Fibroblast of the aortic adventitia (primary cell): ENCODE data around the gene BCL7B. TPM values are rescaled to one million over a fixed set of nuclear protein-coding genes. Genes with fewer than 3 reads are reported as not detected.
"Not testable (repeated sequence)": the region's sequence is repeated elsewhere in the genome, so short reads cannot be mapped to it uniquely, and the experiment has no call there.

Source experiments
- DNase-seq: peaks from one replicate; pipeline ENCODE4 v3.0.0-alpha.2; 2010; ENCODE audit warnings: low read depth
- H3K4me3 ChIP-seq: 2 replicates; pipeline ENCODE4 v1.5.1; 2011; ENCODE audit warnings: low read depth, mild to moderate bottlenecking, control low read depth, low read length, moderate library complexity
- total RNA-seq: library from RNA; depleted of rRNA; stranded (reverse); fragments of >200 nt; gene quantifications from 2 replicates; pipeline ENCODE4 v1.2.3, GENCODE V29; 2012; ENCODE audit warnings: low replicate concordance
- TF ChIP-seq, protein P1 (sequence below): IDR thresholded peaks from 2 replicates; pipeline ENCODE4 v1.5.1; 2011; ENCODE audit warnings: mild to moderate bottlenecking, low read length, control low read depth, inconsistent platforms; ENCODE audit not compliant: insufficient read depth

BCL7B gene
- total RNA-seq, 1 donor, result 34.2 TPM

DNA sequence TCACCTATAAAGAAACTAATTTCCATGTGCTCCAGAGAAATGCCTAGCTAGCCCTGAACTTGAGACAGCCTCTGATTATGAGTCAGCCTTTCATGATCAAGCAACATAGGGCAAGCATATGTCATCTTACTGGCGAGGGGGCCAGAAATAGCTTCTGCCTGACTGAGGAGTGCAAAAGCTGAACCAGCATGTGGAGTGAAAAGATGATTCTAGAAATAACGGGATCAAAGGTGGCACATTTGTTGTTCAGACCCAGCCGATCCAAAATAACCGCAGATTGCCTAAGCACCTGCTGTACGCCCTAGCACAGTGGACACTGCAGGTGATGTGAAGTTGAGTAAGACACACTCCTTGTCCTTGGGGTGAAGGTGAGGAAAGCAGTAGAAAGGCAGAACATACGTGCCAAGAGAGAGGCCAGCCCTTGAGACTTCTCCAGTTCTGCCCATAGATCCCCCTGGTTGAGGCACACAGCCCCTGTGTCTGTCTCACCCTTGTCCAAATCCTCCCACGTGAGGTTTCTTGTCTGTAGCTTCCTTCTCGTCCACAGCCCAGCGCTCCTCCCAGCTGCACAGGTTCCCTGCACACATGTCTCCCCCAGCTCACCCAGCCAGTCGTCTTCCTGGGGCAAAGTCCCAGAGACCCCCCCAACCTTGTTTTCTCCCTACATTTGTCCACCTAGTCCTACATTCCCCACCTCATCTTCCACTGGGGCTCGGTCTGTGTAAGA is 2.8 kb upstream of the BCL7B start:
- TF ChIP-seq, protein P1, sequence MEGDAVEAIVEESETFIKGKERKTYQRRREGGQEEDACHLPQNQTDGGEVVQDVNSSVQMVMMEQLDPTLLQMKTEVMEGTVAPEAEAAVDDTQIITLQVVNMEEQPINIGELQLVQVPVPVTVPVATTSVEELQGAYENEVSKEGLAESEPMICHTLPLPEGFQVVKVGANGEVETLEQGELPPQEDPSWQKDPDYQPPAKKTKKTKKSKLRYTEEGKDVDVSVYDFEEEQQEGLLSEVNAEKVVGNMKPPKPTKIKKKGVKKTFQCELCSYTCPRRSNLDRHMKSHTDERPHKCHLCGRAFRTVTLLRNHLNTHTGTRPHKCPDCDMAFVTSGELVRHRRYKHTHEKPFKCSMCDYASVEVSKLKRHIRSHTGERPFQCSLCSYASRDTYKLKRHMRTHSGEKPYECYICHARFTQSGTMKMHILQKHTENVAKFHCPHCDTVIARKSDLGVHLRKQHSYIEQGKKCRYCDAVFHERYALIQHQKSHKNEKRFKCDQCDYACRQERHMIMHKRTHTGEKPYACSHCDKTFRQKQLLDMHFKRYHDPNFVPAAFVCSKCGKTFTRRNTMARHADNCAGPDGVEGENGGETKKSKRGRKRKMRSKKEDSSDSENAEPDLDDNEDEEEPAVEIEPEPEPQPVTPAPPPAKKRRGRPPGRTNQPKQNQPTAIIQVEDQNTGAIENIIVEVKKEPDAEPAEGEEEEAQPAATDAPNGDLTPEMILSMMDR, result no peak
- DNase-seq, result peak; percentile 78
- H3K4me3 ChIP-seq, result no peak overlapping the region

- TF ChIP-seq, protein P1, result no peak
- DNase-seq, result peak; percentile 86
- peak overlapping the region; percentile 84 for H3K4me3 ChIP-seq
Measured at GRCh38 chr7:73557108-73557396, 438 bp downstream of the BCL7B start.

- H3K4me3 ChIP-seq, result peak overlapping the region; percentile 84
- TF ChIP-seq, protein P1, result no peak
- DNase-seq, result no peak
Measured at GRCh38 chr7:73556208-73557107, 1.0 kb downstream of the BCL7B start.

DNA sequence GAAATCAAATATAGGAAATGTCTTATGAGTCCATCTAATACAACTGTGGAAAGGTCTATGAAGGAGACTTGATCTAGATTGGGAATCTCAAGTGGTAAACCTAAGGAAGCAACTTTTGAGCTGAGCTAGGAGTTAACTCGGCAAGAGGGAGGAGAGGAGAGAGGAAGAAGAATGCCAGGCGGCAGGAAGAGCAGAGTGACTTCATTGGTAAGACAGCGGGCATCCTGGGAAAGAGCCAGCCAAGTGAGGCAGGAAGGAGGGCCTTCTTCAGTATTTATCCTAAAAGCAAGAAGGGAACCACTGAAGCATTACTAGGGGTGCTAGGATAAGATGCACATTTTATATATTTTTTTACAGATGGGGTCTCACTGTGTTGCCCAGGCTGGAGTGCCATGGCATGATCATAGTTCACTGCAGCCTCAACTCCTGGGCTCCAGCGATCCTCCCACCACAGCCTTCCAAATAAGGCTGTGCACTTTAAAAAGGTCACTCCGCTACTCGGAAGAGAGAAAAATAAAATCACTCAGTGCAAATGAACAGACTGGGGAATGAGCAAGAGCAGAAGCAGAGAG is 2.0 kb downstream of the BCL7B start:
- no peak for DNase-seq
- H3K4me3 ChIP-seq, result peak overlapping the region; percentile 84
- TF ChIP-seq, protein P1, result no peak

GRCh38 chr7:73550093-73550492 is 7.4 kb downstream of the BCL7B start:
- not testable (repeated sequence) for H3K4me3 ChIP-seq, DNase-seq

DNA sequence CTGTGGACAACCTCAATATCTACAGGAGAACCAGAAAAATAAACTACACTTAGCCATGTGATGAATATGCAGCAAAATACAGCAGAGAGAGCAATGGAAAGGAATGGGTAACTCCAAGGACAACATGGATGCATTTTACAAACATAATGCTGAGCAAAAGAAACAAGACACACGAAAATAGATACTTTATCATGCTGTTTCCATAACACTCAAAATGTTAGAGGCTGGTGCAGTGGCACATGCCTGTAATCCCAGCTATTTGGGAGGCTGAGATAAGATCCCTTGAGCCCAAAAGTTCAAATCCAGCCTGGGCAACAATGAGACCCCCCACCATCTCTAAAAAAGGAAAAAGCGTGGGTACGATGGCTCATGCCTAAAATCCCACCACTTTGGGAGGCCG is 8.3 kb downstream of the BCL7B start:
- TF ChIP-seq, protein P1, result no peak
- DNase-seq, result no peak

GRCh38 chr7:73547841-73548240 is 9.6 kb downstream of the BCL7B start:
- TF ChIP-seq, protein P1, result no peak
- DNase-seq, result no peak
- H3K4me3 ChIP-seq, result no peak overlapping the region

More for the DNA sequence above, 8.3 kb downstream of the BCL7B start:
- no peak overlapping the region for H3K4me3 ChIP-seq
